GM12878 (cell line): ENCODE measurements around the gene FBXL7. TPM values are rescaled to one million over a fixed set of nuclear protein-coding genes. Genes with fewer than 3 reads are reported as not detected.

Source experiments
- ATAC-seq: fragments of 200-7000 bp; cut with Tn5 transposase; 3 replicates; pipeline ENCODE4 v1.9.1; 2020; ENCODE audit warnings: mild to moderate bottlenecking, moderate library complexity
- BruUV-seq: library from RNA; stranded (reverse); fragments of 400-500 nt; replicated peaks from 2 replicates; lab custom pipeline; 2021; lab: Mats Ljungman, UMichigan
- CTCF ChIA-PET: fragments of 300-600 bp; sonication (Branson Sonifier 250); formaldehyde crosslinking; extraction: SDS; loops from one replicate; lab custom pipeline; 2021; ENCODE audit warnings: inconsistent platforms; lab: Yijun Ruan, JAX
- POLR2A ChIA-PET: fragments of 350-600 bp; formaldehyde crosslinking; extraction: SDS; loops from one replicate; lab custom pipeline; 2021; ENCODE audit warnings: inconsistent platforms; lab: Charles Lee
- RAD21 ChIA-PET: fragments of 300-600 bp; sonication (Branson Sonifier 250); formaldehyde crosslinking; loops from one replicate; lab custom pipeline; 2023; ENCODE audit warnings: antibody characterized with exemption; ENCODE audit not compliant: unreplicated experiment; lab: Charles Lee
- SMC1A ChIA-PET: fragments of 300-600 bp; sonication (Branson Sonifier 250); formaldehyde crosslinking; loops from one replicate; lab custom pipeline; 2023; ENCODE audit not compliant: unreplicated experiment, uncharacterized antibody; lab: Charles Lee
- DNase-seq: peaks from one replicate; pipeline ENCODE4 v3.0.0-alpha.2; 2011; ENCODE audit warnings: low read depth, low spot score
- FAIRE-seq: peaks from 3 replicates; lab custom pipeline; 2011; peaks lifted over from hg19 to GRCh38; lab: Jason Lieb, UNC
- H2AFZ ChIP-seq: 2 replicates; pipeline ENCODE4 v1.6.0; 2011; ENCODE audit warnings: low read depth, low read length, control low read depth; ENCODE audit not compliant: control insufficient read depth
- H3K27ac ChIP-seq: 2 replicates; pipeline ENCODE4 v1.5.1; 2011; ENCODE audit warnings: control low read depth; ENCODE audit not compliant: control insufficient read depth, insufficient read depth
- H3K27me3 ChIP-seq, 2 experiments: replicated peaks in 1 of 2; 2 replicates each; pipeline versions ENCODE4 v1.6.0 to v1.6.1; 2011; ENCODE audit warnings: low read length in 1 of 2; ENCODE audit not compliant: control insufficient read depth in 2 of 2, insufficient read depth in 2 of 2
- H3K36me3 ChIP-seq, 2 experiments: 2 replicates each; pipeline ENCODE4 v1.5.1; 2011; ENCODE audit warnings: low read length in 1 of 2; ENCODE audit not compliant: control insufficient read depth in 2 of 2, insufficient read depth in 2 of 2
- H3K4me1 ChIP-seq: 2 replicates; pipeline ENCODE4 v1.6.1; 2011; ENCODE audit warnings: mild to moderate bottlenecking, low read length, moderate library complexity, mixed read lengths; ENCODE audit not compliant: control insufficient read depth, insufficient read depth
- H3K4me2 ChIP-seq: 2 replicates; pipeline ENCODE4 v1.6.0; 2011; ENCODE audit warnings: control low read depth; ENCODE audit not compliant: control insufficient read depth, insufficient read depth
- H3K4me3 ChIP-seq: fragments of 200-600 bp; sonication (generic); 2 replicates; pipeline ENCODE4 v1.5.1; 2016
- H3K79me2 ChIP-seq: 2 replicates; pipeline ENCODE4 v1.6.0; 2011; ENCODE audit warnings: low read length; ENCODE audit not compliant: control insufficient read depth, insufficient read depth
- H3K9ac ChIP-seq: 2 replicates; pipeline ENCODE4 v1.8.0; 2011; ENCODE audit warnings: low read length, control low read depth, mixed read lengths; ENCODE audit not compliant: control insufficient read depth, insufficient read depth
- H3K9me3 ChIP-seq: replicated peaks from 3 replicates; pipeline ENCODE4 v1.5.1; 2011; ENCODE audit warnings: mild to moderate bottlenecking, low read length; ENCODE audit not compliant: control insufficient read depth, insufficient read depth
- H4K20me1 ChIP-seq: 2 replicates; pipeline ENCODE4 v1.6.0; 2011; ENCODE audit not compliant: control insufficient read depth, insufficient read depth
- ATF7 ChIP-seq: fragments of 450-650 bp; IDR thresholded peaks from 2 replicates; pipeline ENCODE4 v1.6.1; 2016; ENCODE audit warnings: low read depth, mild to moderate bottlenecking
- CEBPB ChIP-seq, 2 experiments: fragments of 150-350 bp in 1 of 2; IDR thresholded peaks; 2 replicates each; pipeline ENCODE4 v1.6.1; 2012 to 2014; ENCODE audit warnings: low read depth in 2 of 2, low read length in 2 of 2, borderline replicate concordance in 1 of 2, inconsistent platforms in 1 of 2
- EED ChIP-seq: sonication (generic); IDR thresholded peaks from 2 replicates; pipeline ENCODE4 v1.6.1; 2016; ENCODE audit warnings: antibody characterized with exemption, low read depth
- RAD51 ChIP-seq: fragments of 450-650 bp; IDR thresholded peaks from 2 replicates; pipeline ENCODE4 v1.6.1; 2016; ENCODE audit warnings: moderate library complexity, mild to moderate bottlenecking, inconsistent platforms
- STAT3 ChIP-seq: IDR thresholded peaks from 2 replicates; pipeline ENCODE4 v1.6.1; 2011; ENCODE audit warnings: low read depth, low read length, improper control_type of control experiment
- USF1 ChIP-seq: IDR thresholded peaks from 2 replicates; pipeline ENCODE4 v1.6.1; 2011; ENCODE audit warnings: borderline replicate concordance, low read depth, mild to moderate bottlenecking, moderate library complexity, mixed read lengths, low read length; ENCODE audit not compliant: insufficient read depth; ENCODE audit errors: extremely low read length
- YY1 ChIP-seq: IDR thresholded peaks from 2 replicates; pipeline ENCODE4 v1.6.1; 2011; ENCODE audit warnings: low read depth, mild to moderate bottlenecking, low read length
- WGBS: methylation state at CpG from one replicate; pipeline ENCODE4 v1.1.6; 2016; ENCODE audit warnings: low lambda C conversion rate; ENCODE audit not compliant: insufficient replicate concordance, insufficient coverage; ENCODE audit errors: missing lambda C conversion rate; 5-methylcytosine and 5-hydroxymethylcytosine counted together
- in situ Hi-C: fragments of 300-500 bp; cut with MboI; formaldehyde crosslinking; loops from 9 replicates; pipeline ENCODE4 v1.14.3; 2018; ENCODE audit warnings: mixed read lengths
- intact Hi-C: fragments of 100-400 bp; cut with micrococcal nuclease; formaldehyde crosslinking; loops from one replicate; pipeline ENCODE4 v1.14.2; 2022; ENCODE audit not compliant: unreplicated experiment
- polyA plus RNA-seq, 11 experiments: library from polyadenylated mRNA; depleted of rRNA in 4 of 11; unstranded in 6 of 11; stranded (reverse) in 5 of 11; fragments of >200 nt; fragmentation: Nextera tagmentation in 4 of 11; fragmentation: Illumina TruSeq in 1 of 11; extraction: Ambion mirVana in 4 of 11; extraction: Trizol in 1 of 11; gene quantifications; 1 replicate in 1 of 11; 2 replicates in 10 of 11; pipeline versions ENCODE4 v1.2.1 to v1.2.3, GENCODE V29; 2011 to 2016; ENCODE audit warnings: inconsistent platforms in 2 of 11, missing spikeins in 2 of 11, low read depth in 1 of 11
- total RNA-seq, 4 experiments: library from RNA; depleted of rRNA in 3 of 4; stranded (reverse); fragments of >200 nt in 3 of 4; fragmentation: Illumina TruSeq in 1 of 4; extraction: Trizol in 1 of 4; gene quantifications; 2 replicates each; pipeline versions ENCODE4 v1.2.1 to v1.2.3, GENCODE V29; 2013 to 2021

The FBXL7 gene
- total and polyA plus RNA-seq, 10 of the 15 experiments (the other 5 are each of a cell fraction or from before 2014, with no cell fraction given): 0.03 to 0.44 (median 0.16) TPM

GRCh38 chr5:15727375-15727774 is 227.4 kb downstream of the FBXL7 start:
- H2AFZ ChIP-seq: no peak overlapping the region
- SMC1A ChIA-PET: no interaction called here
- POLR2A ChIA-PET: no interaction called here
- H3K9me3 ChIP-seq: no peaks in the 10 kb centered on the region
- H3K36me3 ChIP-seq: no peaks in the 10 kb centered on the region
- TF ChIP-seq RAD51 (no peak), EED (no peak), ATF7 (no peak), USF1 (no peak), YY1 (no peak), STAT3 (no peak)
- H3K4me2 ChIP-seq: no peak overlapping the region
- no TSS peak for BruUV-seq
- no peaks in the 10 kb centered on the region for H3K79me2 ChIP-seq
- in situ Hi-C loops: no loop called here
- intact Hi-C loops: no loop called here
- no peak overlapping the region for H3K27ac ChIP-seq
- FAIRE-seq: no peak
- H4K20me1 ChIP-seq: no peaks in the 10 kb centered on the region
- DNase-seq: no peak
- H3K27me3 ChIP-seq: no peaks in the 10 kb centered on the region
- no peak overlapping the region for H3K9ac ChIP-seq
- CTCF ChIA-PET: no interaction called here
- H3K4me1 ChIP-seq: no peaks in the 10 kb centered on the region
- ATAC-seq: no peak
- RAD21 ChIA-PET: no interaction called here
- no peak overlapping the region for H3K4me3 ChIP-seq

GRCh38 chr5:15728811-15729210 is 228.8 kb downstream of the FBXL7 start:
- CTCF ChIA-PET: no interaction called here

More at GRCh38 chr5:15728811-15729210, 228.8 kb downstream of the FBXL7 start:
- intact Hi-C loops (no loop called here), in situ Hi-C loops (no loop called here)
- ChIA-PET POLR2A (no interaction called here), SMC1A (no interaction called here), RAD21 (no interaction called here)
- Histone ChIP-seq H3K36me3 (no peaks in the 10 kb centered on the region), H3K9ac (no peak overlapping the region), H3K4me3 (no peak overlapping the region), H3K27me3 (no peaks in the 10 kb centered on the region), H3K27ac (no peak overlapping the region), H3K4me1 (no peaks in the 10 kb centered on the region), H4K20me1 (no peaks in the 10 kb centered on the region), H3K4me2 (no peak overlapping the region), H3K79me2 (no peaks in the 10 kb centered on the region), H2AFZ (no peak overlapping the region), H3K9me3 (no peaks in the 10 kb centered on the region)
- FAIRE-seq (no peak), DNase-seq (no peak), ATAC-seq (no peak)
- 7% methylated on average over 4 of the region's 4 CpGs for WGBS
- no peak for TF ChIP-seq CEBPB (IDR thresholded peaks at IDR 0.05; ENCODE audit: borderline replicate concordance in 1 of 2, low read depth in 2 of 2, low read length in 2 of 2)
- no TSS peak for BruUV-seq
